Measurements from ENCODE around the gene GAS6.

The GAS6 gene

DNA sequence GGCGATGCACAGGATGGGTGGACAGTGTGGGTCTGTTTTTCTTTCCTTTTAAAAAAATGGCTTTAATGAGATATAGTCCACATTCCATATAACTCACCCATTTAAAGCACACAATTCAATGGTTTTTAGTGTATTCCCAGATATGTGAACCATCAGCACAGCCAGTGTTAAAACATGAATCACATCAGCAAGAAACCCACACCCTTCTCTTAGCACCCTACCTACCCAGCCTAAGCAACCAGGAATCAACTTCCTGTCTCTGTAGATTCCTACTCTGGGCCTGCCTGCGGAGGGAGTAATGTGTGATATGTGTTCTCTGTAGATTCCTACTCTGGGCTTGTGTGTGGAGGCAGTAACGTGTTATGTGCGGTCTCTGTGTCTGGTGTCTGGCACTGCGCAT, 92.9 kb downstream of the GAS6 start:
- DNase-seq (ENCODE audit: low read depth in 2 of 2) = no peak
